ENCODE results near the gene GIPC2. TPM values are rescaled to one million over a fixed set of nuclear protein-coding genes. Genes with fewer than 3 reads are reported as not detected.

The GIPC2 gene
- total RNA-seq, 4 donors from 2014 or later, result 4.2 to 5.9 (median 4.5) TPM

DNA sequence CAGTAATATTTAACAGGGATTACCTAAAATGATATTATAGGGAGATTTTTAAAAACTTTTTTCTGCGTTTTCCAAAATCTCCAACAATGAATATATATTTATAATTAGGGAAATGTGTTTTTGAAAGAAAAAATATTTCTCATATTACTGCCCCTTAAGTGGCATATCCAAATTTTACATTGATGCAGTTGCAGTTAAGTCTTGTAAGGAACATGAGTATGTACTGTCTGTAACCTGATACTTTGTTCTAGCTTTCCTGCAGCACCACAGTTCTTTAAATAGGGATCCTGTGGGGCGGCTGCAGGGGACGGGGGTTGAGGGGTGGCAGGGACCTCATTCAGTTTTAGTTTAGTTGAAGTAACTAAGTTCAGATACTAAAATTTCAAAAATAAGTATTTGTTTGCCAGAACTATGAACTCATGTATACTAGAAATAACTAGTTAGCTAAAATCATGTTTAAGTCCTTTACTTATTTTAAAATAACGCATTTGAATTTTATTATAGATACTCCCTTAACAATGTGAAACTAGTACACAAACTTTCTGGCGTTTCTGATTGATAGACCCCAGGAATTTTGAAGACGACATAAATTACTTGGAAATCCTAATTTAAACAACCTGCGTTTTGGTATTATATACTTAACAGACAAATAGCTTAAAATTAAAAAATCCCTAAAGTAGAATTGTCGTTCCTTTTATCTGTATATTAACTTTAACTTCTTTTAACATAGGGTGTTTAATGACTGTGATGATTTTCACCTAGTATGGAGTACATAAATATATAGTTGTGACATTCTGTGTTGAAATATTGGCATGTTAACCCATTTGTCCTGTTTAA lies 41.7 kb upstream of the GIPC2 start:
- Histone ChIP-seq H3K27me3 (no peaks in the 10 kb centered on the region), H3K27ac (peak overlapping the region; percentile 91), H3K4me1 (peaks cover 22% of the 10 kb centered on the region), H3K9me3 (no peaks in the 10 kb centered on the region), H3K4me3 (peak overlapping the region; percentile 62), H3K36me3 (no peaks in the 10 kb centered on the region)
- DNase-seq (ENCODE audit: low spot score in 2 of 2), result no peak
- TF ChIP-seq POLR2A (IDR thresholded peaks at IDR 0.05), result no peak
- TF ChIP-seq EP300 (IDR thresholded peaks at IDR 0.05), result no peak
- TF ChIP-seq, protein P1, sequence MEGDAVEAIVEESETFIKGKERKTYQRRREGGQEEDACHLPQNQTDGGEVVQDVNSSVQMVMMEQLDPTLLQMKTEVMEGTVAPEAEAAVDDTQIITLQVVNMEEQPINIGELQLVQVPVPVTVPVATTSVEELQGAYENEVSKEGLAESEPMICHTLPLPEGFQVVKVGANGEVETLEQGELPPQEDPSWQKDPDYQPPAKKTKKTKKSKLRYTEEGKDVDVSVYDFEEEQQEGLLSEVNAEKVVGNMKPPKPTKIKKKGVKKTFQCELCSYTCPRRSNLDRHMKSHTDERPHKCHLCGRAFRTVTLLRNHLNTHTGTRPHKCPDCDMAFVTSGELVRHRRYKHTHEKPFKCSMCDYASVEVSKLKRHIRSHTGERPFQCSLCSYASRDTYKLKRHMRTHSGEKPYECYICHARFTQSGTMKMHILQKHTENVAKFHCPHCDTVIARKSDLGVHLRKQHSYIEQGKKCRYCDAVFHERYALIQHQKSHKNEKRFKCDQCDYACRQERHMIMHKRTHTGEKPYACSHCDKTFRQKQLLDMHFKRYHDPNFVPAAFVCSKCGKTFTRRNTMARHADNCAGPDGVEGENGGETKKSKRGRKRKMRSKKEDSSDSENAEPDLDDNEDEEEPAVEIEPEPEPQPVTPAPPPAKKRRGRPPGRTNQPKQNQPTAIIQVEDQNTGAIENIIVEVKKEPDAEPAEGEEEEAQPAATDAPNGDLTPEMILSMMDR (IDR thresholded peaks at IDR 0.05), result no peak
- TF ChIP-seq POLR2AphosphoS5 (IDR thresholded peaks at IDR 0.05), result no peak
- WGBS, result 4% methylated on average over 8 of the region's 8 CpGs

DNA sequence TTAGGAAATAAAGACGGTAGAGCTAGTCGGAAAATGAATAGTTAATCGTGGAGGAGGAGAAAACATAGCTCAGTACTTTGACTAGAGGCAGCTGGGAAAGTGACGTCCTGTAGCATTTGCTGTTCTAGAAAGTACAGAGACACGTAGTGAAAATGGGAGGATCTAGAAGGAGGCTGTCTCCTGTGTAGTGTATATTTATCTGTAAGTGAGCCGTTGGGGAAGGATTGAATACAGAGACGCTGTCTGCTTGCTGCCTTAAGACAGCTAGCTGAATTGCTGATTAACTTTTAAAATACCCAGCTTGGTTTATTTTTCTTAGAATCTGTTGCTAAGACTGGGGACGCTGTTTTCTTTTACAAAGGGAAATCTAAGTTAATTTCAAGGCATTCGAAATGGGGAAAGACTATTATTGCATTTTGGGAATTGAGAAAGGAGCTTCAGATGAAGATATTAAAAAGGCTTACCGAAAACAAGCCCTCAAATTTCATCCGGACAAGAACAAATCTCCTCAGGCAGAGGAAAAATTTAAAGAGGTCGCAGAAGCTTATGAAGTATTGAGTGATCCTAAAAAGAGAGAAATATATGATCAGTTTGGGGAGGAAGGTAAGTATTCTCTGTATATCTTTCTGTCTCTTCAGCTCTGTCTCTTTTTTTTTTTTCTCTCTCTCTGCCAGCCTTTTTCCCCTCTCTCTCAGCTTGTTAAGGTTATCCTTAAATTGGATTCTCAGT lies 40.9 kb upstream of the GIPC2 start, which contains the start of gene DNAJB4:
Gene DNAJB4 (plus strand): TSS at position 221 of the 729 bp plus-strand sequence. CDS start 172 bp downstream, at position 393.
- H3K27ac ChIP-seq, result peak within 1 kb of the TSS; percentile 91
- H3K27me3 ChIP-seq, result no peaks in the 10 kb centered on the region
- TF ChIP-seq POLR2AphosphoS5 (IDR thresholded peaks at IDR 0.05) (peak in 2 of 3 donors; percentile 45 to 81), POLR2A (IDR thresholded peaks at IDR 0.05) (peak; percentile 36 to 93)
- TF ChIP-seq, protein P1 (IDR thresholded peaks at IDR 0.05), result no peak
- no peaks in the 10 kb centered on the region for H3K9me3 ChIP-seq
- no peak for DNase-seq (ENCODE audit: low spot score in 2 of 2)
- peak within 1 kb of the TSS; percentile 62 for H3K4me3 ChIP-seq
- peaks cover 29% of the 10 kb centered on the region for H3K4me1 ChIP-seq
- WGBS, result under 1% methylated on average over 12 of the region's 12 CpGs
- no peaks in the 10 kb centered on the region for H3K36me3 ChIP-seq

GRCh38 chr1:78005448-78005722 lies 40.4 kb upstream of the GIPC2 start:
- Histone ChIP-seq H3K9me3 (no peaks in the 10 kb centered on the region), H3K4me3 (peak overlapping the region; percentile 62), H3K27ac (peak overlapping the region; percentile 91), H3K4me1 (peaks cover 34% of the 10 kb centered on the region), H3K36me3 (no peaks in the 10 kb centered on the region), H3K27me3 (no peaks in the 10 kb centered on the region)
- TF ChIP-seq EP300 (IDR thresholded peaks at IDR 0.05), result no peak
- TF ChIP-seq POLR2AphosphoS5 (IDR thresholded peaks at IDR 0.05), result no peak
- TF ChIP-seq, protein P1 (IDR thresholded peaks at IDR 0.05), result no peak
- TF ChIP-seq POLR2A (IDR thresholded peaks at IDR 0.05), result no peak
- no peak for DNase-seq (ENCODE audit: low spot score in 2 of 2)
- WGBS, result 0% methylated on average over 1 of the region's 1 CpG

DNA sequence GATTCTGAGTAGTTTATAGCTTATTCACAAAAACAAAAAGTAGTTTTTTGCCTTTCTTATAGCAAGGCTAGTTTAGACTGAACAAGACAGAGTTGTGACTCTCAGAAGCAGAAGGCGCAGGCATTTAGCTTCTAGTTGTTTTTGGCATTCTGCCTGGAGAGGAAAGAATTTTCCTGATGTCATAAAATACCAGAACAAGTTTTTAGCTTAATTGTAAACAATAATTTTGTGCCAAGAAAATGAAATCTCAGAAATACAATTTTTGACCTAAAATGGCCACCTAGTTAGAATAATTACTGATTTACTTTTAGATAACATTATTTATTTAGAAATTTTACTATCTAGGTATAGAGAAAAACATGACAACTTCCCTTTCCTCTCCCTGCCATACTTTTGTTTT lies 40.0 kb upstream of the GIPC2 start:
- 7% methylated on average over 1 of the region's 1 CpG for WGBS
- Histone ChIP-seq H3K9me3 (no peaks in the 10 kb centered on the region), H3K36me3 (no peaks in the 10 kb centered on the region), H3K4me3 (peak overlapping the region; percentile 62), H3K27me3 (no peaks in the 10 kb centered on the region), H3K4me1 (peaks cover 36% of the 10 kb centered on the region), H3K27ac (peak overlapping the region; percentile 91)
- no peak for DNase-seq (ENCODE audit: low spot score in 2 of 2)
- TF ChIP-seq, protein P1 (IDR thresholded peaks at IDR 0.05), result no peak
- TF ChIP-seq POLR2AphosphoS5 (IDR thresholded peaks at IDR 0.05), result no peak
- TF ChIP-seq POLR2A (IDR thresholded peaks at IDR 0.05), result peak in 1 of 2 donors; percentile 45

DNA sequence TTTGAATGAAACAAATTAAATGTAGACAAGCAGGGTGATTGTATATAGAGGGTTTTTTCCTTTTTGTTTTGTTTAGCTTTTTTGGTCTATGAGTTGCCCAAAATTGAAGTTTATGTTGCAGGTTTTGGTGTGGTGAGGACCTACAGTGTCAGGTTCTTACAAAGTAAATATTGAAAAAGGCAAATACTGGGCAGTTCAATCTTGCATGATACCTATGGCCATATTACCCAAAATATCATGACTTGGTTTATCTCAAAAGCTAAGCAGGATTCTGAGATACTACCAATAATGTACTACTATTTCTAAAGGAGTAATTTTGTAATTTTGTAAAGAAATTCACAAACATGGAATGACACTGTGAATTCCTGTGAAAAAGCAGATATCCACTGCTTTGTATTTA lies 39.2 kb upstream of the GIPC2 start:
- H3K36me3 ChIP-seq, result no peaks in the 10 kb centered on the region
- DNase-seq (ENCODE audit: low spot score in 2 of 2), result no peak
- H3K9me3 ChIP-seq, result no peaks in the 10 kb centered on the region
- peaks cover 40% of the 10 kb centered on the region for H3K4me1 ChIP-seq
- H3K27ac ChIP-seq, result peak overlapping the region; percentile 91
- no peaks in the 10 kb centered on the region for H3K27me3 ChIP-seq
- TF ChIP-seq EP300 (IDR thresholded peaks at IDR 0.05), result no peak
- TF ChIP-seq POLR2A (IDR thresholded peaks at IDR 0.05), result no peak
- TF ChIP-seq, protein P1 (IDR thresholded peaks at IDR 0.05), result no peak
- no peak for TF ChIP-seq POLR2AphosphoS5 (IDR thresholded peaks at IDR 0.05)
- peak overlapping the region; percentile 62 for H3K4me3 ChIP-seq

All from suprapubic skin (tissue), 4 donors.